ENCODE data around the gene NRP2.
A peak's percentile ranks its signal among the peaks of the same experiment; 100 is the strongest.

DNA sequence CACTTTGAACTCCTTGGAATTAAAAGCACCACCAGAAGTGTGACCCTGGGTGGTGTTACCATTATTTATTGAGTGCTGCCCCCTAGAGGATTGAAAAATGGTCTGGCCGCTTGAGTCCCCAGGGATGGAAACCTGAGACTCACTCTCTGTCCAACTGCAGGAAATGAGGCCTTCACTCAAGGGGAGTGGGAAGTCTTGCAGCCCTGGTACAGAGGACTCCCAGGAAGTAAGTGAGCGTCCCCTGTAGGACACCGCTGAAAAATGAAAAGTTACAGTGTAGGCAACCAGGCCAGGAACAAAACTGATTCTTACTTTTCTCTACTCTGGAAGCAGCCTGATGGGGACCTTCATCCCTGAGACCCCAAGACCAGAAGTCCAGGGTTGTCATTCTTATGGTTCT, 2.2 kb upstream of the NRP2 start:
- TF ChIP-seq, protein P1, sequence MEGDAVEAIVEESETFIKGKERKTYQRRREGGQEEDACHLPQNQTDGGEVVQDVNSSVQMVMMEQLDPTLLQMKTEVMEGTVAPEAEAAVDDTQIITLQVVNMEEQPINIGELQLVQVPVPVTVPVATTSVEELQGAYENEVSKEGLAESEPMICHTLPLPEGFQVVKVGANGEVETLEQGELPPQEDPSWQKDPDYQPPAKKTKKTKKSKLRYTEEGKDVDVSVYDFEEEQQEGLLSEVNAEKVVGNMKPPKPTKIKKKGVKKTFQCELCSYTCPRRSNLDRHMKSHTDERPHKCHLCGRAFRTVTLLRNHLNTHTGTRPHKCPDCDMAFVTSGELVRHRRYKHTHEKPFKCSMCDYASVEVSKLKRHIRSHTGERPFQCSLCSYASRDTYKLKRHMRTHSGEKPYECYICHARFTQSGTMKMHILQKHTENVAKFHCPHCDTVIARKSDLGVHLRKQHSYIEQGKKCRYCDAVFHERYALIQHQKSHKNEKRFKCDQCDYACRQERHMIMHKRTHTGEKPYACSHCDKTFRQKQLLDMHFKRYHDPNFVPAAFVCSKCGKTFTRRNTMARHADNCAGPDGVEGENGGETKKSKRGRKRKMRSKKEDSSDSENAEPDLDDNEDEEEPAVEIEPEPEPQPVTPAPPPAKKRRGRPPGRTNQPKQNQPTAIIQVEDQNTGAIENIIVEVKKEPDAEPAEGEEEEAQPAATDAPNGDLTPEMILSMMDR (IDR thresholded peaks at IDR 0.05; ENCODE audit: borderline replicate concordance, extremely low read depth, low read length, poor library complexity, severe bottlenecking): peak; percentile 71
- no peak for TF ChIP-seq EZH2 (IDR thresholded peaks at IDR 0.05; ENCODE audit: borderline replicate concordance, low read depth, low read length, severe bottlenecking)
